RWPE1 (cell line): ENCODE measurements around the gene LBR.

Experiments
- CTCF ChIA-PET: fragments of 350-600 bp; sonication (Branson Sonifier 250); formaldehyde crosslinking; extraction: SDS; loops from one replicate; lab custom pipeline; 2021; lab: Yijun Ruan, JAX
- POLR2A ChIA-PET: fragments of 400-600 bp; formaldehyde crosslinking; extraction: SDS; loops from one replicate; lab custom pipeline; 2020; ENCODE audit warnings: antibody characterized with exemption; ENCODE audit not compliant: low non-redundant PET; lab: Yijun Ruan, JAX
- DNase-seq: peaks from one replicate; pipeline ENCODE4 v3.0.0; 2012; ENCODE audit warnings: low spot score
- H3K27ac ChIP-seq: fragments of 450-650 bp; 2 replicates; pipeline ENCODE4 v1.5.1; 2017
- CTCF ChIP-seq: fragments of 450-650 bp; conservative IDR thresholded peaks from 2 replicates; pipeline ENCODE4 v1.5.1; 2017; ENCODE audit warnings: low read depth, mild to moderate bottlenecking

LBR gene

GRCh38 chr1:225464851-225465792 lies 37.3 kb upstream of the LBR start:
- peak overlapping the region; percentile 32 for H3K27ac ChIP-seq
- POLR2A ChIA-PET = interaction anchor here (0.5 kb wide), 1 partner anchor 316 kb away, joined by 4 read pairs; no protein-coding TSS in a partner anchor
- no peak for TF ChIP-seq CTCF
- no peak for DNase-seq
- CTCF ChIA-PET = interaction anchor here (0.7 to 2.0 kb wide), 7 partner anchors 10 to 532 kb away, joined by 3 to 10 read pairs (median 4); no protein-coding TSS in a partner anchor

GRCh38 chr1:225462714-225463574 lies 35.1 kb upstream of the LBR start:
- ChIA-PET CTCF (interaction anchor here (0.7 to 1.5 kb wide), 4 partner anchors 12 to 478 kb away, joined by 3 to 7 read pairs (median 3); partner anchors contain the start of gene LEFTY2), POLR2A (no interaction called here)
- no peak for TF ChIP-seq CTCF
- peak overlapping the region; percentile 59 for H3K27ac ChIP-seq
- DNase-seq = peak; percentile 64

GRCh38 chr1:225462429-225462713 lies 34.5 kb upstream of the LBR start:
- ChIA-PET CTCF (interaction anchor here (0.7 to 2.5 kb wide), 3 partner anchors 12 to 479 kb away, joined by 3 to 27 read pairs (median 3); partner anchors contain the start of gene LEFTY2), POLR2A (no interaction called here)
- no peak for DNase-seq
- peak overlapping the region; percentile 59; the same call in 1 of the 2 replicates for H3K27ac ChIP-seq
- no peak for TF ChIP-seq CTCF

- CTCF ChIA-PET = interaction anchor here (0.6 to 2.5 kb wide), 7 partner anchors 9 to 1742 kb away, joined by 3 to 27 read pairs (median 3); partner anchors contain the start of genes LBR and LEFTY2
- POLR2A ChIA-PET = no interaction called here
- TF ChIP-seq CTCF = no peak
- no peak for DNase-seq
- H3K27ac ChIP-seq = peak overlapping the region; percentile 62
These were observed 33.9 kb upstream of the LBR start for GRCh38 chr1:225461533-225462428.

- CTCF ChIA-PET = interaction anchor here (0.6 to 2.5 kb wide), 5 partner anchors 9 to 1741 kb away, joined by 3 to 27 read pairs (median 7); partner anchors contain the start of gene LBR
- DNase-seq = no peak
- POLR2A ChIA-PET = interaction anchor here (0.5 kb wide), 1 partner anchor 16 kb away, joined by 3 read pairs; no protein-coding TSS in a partner anchor
These were observed 33.1 kb upstream of the LBR start for GRCh38 chr1:225460737-225461532.

More at GRCh38 chr1:225460737-225461532, 33.1 kb upstream of the LBR start:
- TF ChIP-seq CTCF = no peak
- peak overlapping the region; percentile 62 for H3K27ac ChIP-seq
